ENCODE data around the gene FBXO33.

FBXO33 gene

GRCh38 chr14:39422243-39422642 is 10.0 kb downstream of the FBXO33 start:
- TF ChIP-seq CTCF (conservative IDR thresholded peaks at IDR 0.05; ENCODE audit: low read depth, low read length), result no peak
- DNase-seq (ENCODE audit: low read depth), result no peak
- H3K4me3 ChIP-seq (ENCODE audit: low read depth, low read length), result no peak overlapping the region

GRCh38 chr14:39419272-39419671 is 13.0 kb downstream of the FBXO33 start:
- peak; percentile 30 for TF ChIP-seq CTCF (conservative IDR thresholded peaks at IDR 0.05; ENCODE audit: low read depth, low read length)
- H3K4me3 ChIP-seq (ENCODE audit: low read depth, low read length), result no peak overlapping the region
- peak; percentile 31 for DNase-seq (ENCODE audit: low read depth)

- peak; percentile 66 for TF ChIP-seq CTCF (conservative IDR thresholded peaks at IDR 0.05; ENCODE audit: low read depth, low read length)
- no peak overlapping the region for H3K4me3 ChIP-seq (ENCODE audit: low read depth, low read length)
- peak; percentile 52 for DNase-seq (ENCODE audit: low read depth)
Observed at GRCh38 chr14:39417014-39417413, 15.2 kb downstream of the FBXO33 start.

GRCh38 chr14:39416072-39416471 is 16.2 kb downstream of the FBXO33 start:
- no peak for TF ChIP-seq CTCF (conservative IDR thresholded peaks at IDR 0.05; ENCODE audit: low read depth, low read length)
- no peak overlapping the region for H3K4me3 ChIP-seq (ENCODE audit: low read depth, low read length)
- DNase-seq (ENCODE audit: low read depth), result no peak

GRCh38 chr14:39406560-39406959 is 25.7 kb downstream of the FBXO33 start:
- H3K4me3 ChIP-seq (ENCODE audit: low read depth, low read length), result no peak overlapping the region
- no peak for TF ChIP-seq CTCF (conservative IDR thresholded peaks at IDR 0.05; ENCODE audit: low read depth, low read length)
- DNase-seq (ENCODE audit: low read depth), result no peak

- no peak overlapping the region for H3K4me3 ChIP-seq (ENCODE audit: low read depth, low read length)
- DNase-seq (ENCODE audit: low read depth), result no peak
- TF ChIP-seq CTCF (conservative IDR thresholded peaks at IDR 0.05; ENCODE audit: low read depth, low read length), result no peak
Observed at GRCh38 chr14:39398382-39398781, 33.9 kb downstream of the FBXO33 start.

- TF ChIP-seq CTCF (conservative IDR thresholded peaks at IDR 0.05; ENCODE audit: low read depth, low read length), result no peak
- DNase-seq (ENCODE audit: low read depth), result peak; percentile 42
- H3K4me3 ChIP-seq (ENCODE audit: low read depth, low read length), result no peak overlapping the region
Observed at GRCh38 chr14:39396448-39396847, 35.8 kb downstream of the FBXO33 start.
